Left lobe of liver (tissue), 2 donors: ENCODE results near the gene ISM1. TPM values are rescaled to one million over a fixed set of nuclear protein-coding genes. Genes with fewer than 3 reads are reported as not detected.

Experiments used
- ATAC-seq: fragments of 200-7000 bp; cut with Tn5 transposase; one replicate; pipeline ENCODE4 v1.9.1; 2020; ENCODE audit warnings: mild to moderate bottlenecking, moderate library complexity
- DNase-seq: peaks from one replicate; pipeline ENCODE4 v3.0.0-alpha.2; 2020; ENCODE audit warnings: low spot score
- total RNA-seq: library from RNA; stranded (reverse); gene quantifications from one replicate; pipeline ENCODE4 v1.2.1, GENCODE V29; 2021
- donor health status: DM: no; HTN: no; CAD: no; lungs with moderate emphysema.
- donor health status: DM: no; HTN: yes; CAD: no.

Gene ISM1
- total RNA-seq, 1 donor from 2014 or later, result 3.1 TPM

GRCh38 chr20:13251904-13252297 is 30.8 kb downstream of the ISM1 start:
- DNase-seq (no peak), ATAC-seq (no peak)

- no peak for ATAC-seq
- DNase-seq, result no peak
Observed at GRCh38 chr20:13255356-13255755, 34.3 kb downstream of the ISM1 start.

GRCh38 chr20:13256606-13257005 is 35.5 kb downstream of the ISM1 start:
- ATAC-seq (no peak), DNase-seq (no peak)

- DNase-seq (no peak), ATAC-seq (no peak)
Observed at GRCh38 chr20:13259921-13260320, 38.8 kb downstream of the ISM1 start.

- ATAC-seq, result peak; percentile 10
- DNase-seq, result no peak
Observed at GRCh38 chr20:13260650-13261279, 39.7 kb downstream of the ISM1 start.

GRCh38 chr20:13261460-13262301 is 40.6 kb downstream of the ISM1 start:
- peak; percentile 96 for ATAC-seq
- peak; percentile 79 for DNase-seq

- ATAC-seq (no peak), DNase-seq (no peak)
Observed at GRCh38 chr20:13262302-13262650, 41.2 kb downstream of the ISM1 start.

GRCh38 chr20:13262671-13263360 is 41.7 kb downstream of the ISM1 start:
- no peak for ATAC-seq

GRCh38 chr20:13263451-13263850 is 42.4 kb downstream of the ISM1 start:
- no peak for DNase-seq

More at GRCh38 chr20:13262671-13263360, 41.7 kb downstream of the ISM1 start:
- no peak for DNase-seq

GRCh38 chr20:13264907-13265306 is 43.8 kb downstream of the ISM1 start:
- DNase-seq (no peak), ATAC-seq (no peak)

More at GRCh38 chr20:13263451-13263850, 42.4 kb downstream of the ISM1 start:
- no peak for ATAC-seq

GRCh38 chr20:13265941-13266340 is 44.9 kb downstream of the ISM1 start:
- no peak for DNase-seq
- ATAC-seq, result no peak

GRCh38 chr20:13267231-13267630 is 46.2 kb downstream of the ISM1 start:
- ATAC-seq, result peak; percentile 88

GRCh38 chr20:13268953-13269352 is 47.9 kb downstream of the ISM1 start:
- ATAC-seq (no peak), DNase-seq (no peak)

More at GRCh38 chr20:13267231-13267630, 46.2 kb downstream of the ISM1 start:
- DNase-seq, result peak; percentile 81

GRCh38 chr20:13270211-13270610 is 49.1 kb downstream of the ISM1 start:
- DNase-seq, result no peak
- ATAC-seq, result no peak

- no peak for DNase-seq
- ATAC-seq, result no peak
Observed at GRCh38 chr20:13271098-13271497, 50.0 kb downstream of the ISM1 start.

- ATAC-seq (peak; percentile 76), DNase-seq (peak; percentile 85)
Observed at GRCh38 chr20:13271977-13272975, 51.2 kb downstream of the ISM1 start.

GRCh38 chr20:13274275-13274861 is 53.3 kb downstream of the ISM1 start:
- DNase-seq, result no peak
- peak; percentile 36 for ATAC-seq

GRCh38 chr20:13276945-13277541 is 56.0 kb downstream of the ISM1 start:
- DNase-seq, result no peak

GRCh38 chr20:13277663-13278295 is 56.7 kb downstream of the ISM1 start:
- no peak for ATAC-seq

More at GRCh38 chr20:13276945-13277541, 56.0 kb downstream of the ISM1 start:
- no peak for ATAC-seq

More at GRCh38 chr20:13277663-13278295, 56.7 kb downstream of the ISM1 start:
- DNase-seq, result no peak
